GM10847 (cell line): ENCODE data around the gene DNAAF1.

Experiments
- POLR2A ChIP-seq: IDR thresholded peaks from 2 replicates; pipeline ENCODE4 v1.6.1; 2011; ENCODE audit not compliant: insufficient read length; ENCODE audit errors: extremely low read depth

Gene DNAAF1

GRCh38 chr16:84143081-84143480 is 2.0 kb upstream of the DNAAF1 start:
- TF ChIP-seq POLR2A, result no peak

GRCh38 chr16:84143784-84144199 is 1.3 kb upstream of the DNAAF1 start:
- no peak for TF ChIP-seq POLR2A

- TF ChIP-seq POLR2A, result no peak
Measured at GRCh38 chr16:84144209-84144858, 774 bp upstream of the DNAAF1 start.

- no peak for TF ChIP-seq POLR2A
Measured at GRCh38 chr16:84150926-84151325, 5.8 kb downstream of the DNAAF1 start.

GRCh38 chr16:84153660-84154214 is 8.6 kb downstream of the DNAAF1 start:
- TF ChIP-seq POLR2A, result no peak

GRCh38 chr16:84155226-84155625 is 10.1 kb downstream of the DNAAF1 start:
- no peak for TF ChIP-seq POLR2A

- no peak for TF ChIP-seq POLR2A
Measured at GRCh38 chr16:84155771-84156170, 10.7 kb downstream of the DNAAF1 start.

- TF ChIP-seq POLR2A, result no peak
Measured at GRCh38 chr16:84156342-84156784, 11.3 kb downstream of the DNAAF1 start.

GRCh38 chr16:84159007-84159406 is 13.9 kb downstream of the DNAAF1 start:
- TF ChIP-seq POLR2A, result no peak

GRCh38 chr16:84159800-84160199 is 14.7 kb downstream of the DNAAF1 start:
- no peak for TF ChIP-seq POLR2A

GRCh38 chr16:84161037-84161436 is 15.9 kb downstream of the DNAAF1 start:
- TF ChIP-seq POLR2A, result no peak

GRCh38 chr16:84161801-84162200 is 16.7 kb downstream of the DNAAF1 start:
- TF ChIP-seq POLR2A, result no peak

GRCh38 chr16:84165746-84166145 is 20.6 kb downstream of the DNAAF1 start:
- TF ChIP-seq POLR2A, result no peak

- TF ChIP-seq POLR2A, result no peak
Measured at GRCh38 chr16:84166796-84167695, 21.9 kb downstream of the DNAAF1 start.

GRCh38 chr16:84169765-84170310 is 24.7 kb downstream of the DNAAF1 start:
- TF ChIP-seq POLR2A, result no peak

- TF ChIP-seq POLR2A, result no peak
Measured at GRCh38 chr16:84174396-84174795, 29.3 kb downstream of the DNAAF1 start.

GRCh38 chr16:84175350-84176081 is 30.4 kb downstream of the DNAAF1 start:
- no peak for TF ChIP-seq POLR2A
